Neural cell (in vitro differentiated cells): ENCODE data around the gene RTTN.

Experiments
- CTCF ChIP-seq: fragments of 450-650 bp; IDR thresholded peaks from 2 replicates; pipeline ENCODE4 v1.5.1; 2014; ENCODE audit warnings: antibody characterized with exemption, mild to moderate bottlenecking, moderate library complexity; ENCODE audit not compliant: poor library complexity, severe bottlenecking
- EP300 ChIP-seq: fragments of 450-650 bp; conservative IDR thresholded peaks from 2 replicates; pipeline ENCODE4 v1.6.1; 2014; ENCODE audit warnings: antibody characterized with exemption, mild to moderate bottlenecking, moderate library complexity; ENCODE audit not compliant: poor library complexity, severe bottlenecking
- EZH2 ChIP-seq: fragments of 200-600, 300-800 bp; shearing (Covaris generic), sonication (generic); IDR thresholded peaks from 2 replicates; pipeline ENCODE4 v1.6.1; 2014; ENCODE audit warnings: antibody characterized with exemption, low read length, borderline replicate concordance, mild to moderate bottlenecking; ENCODE audit not compliant: insufficient read depth, poor library complexity, severe bottlenecking
- POLR2AphosphoS5 ChIP-seq: IDR thresholded peaks from 2 replicates; pipeline ENCODE4 v1.6.1; 2012
- RAD21 ChIP-seq: fragments of 450-650 bp; conservative IDR thresholded peaks from 2 replicates; pipeline ENCODE4 v1.6.1; 2014; ENCODE audit warnings: antibody characterized with exemption, mild to moderate bottlenecking, moderate library complexity
- REST ChIP-seq: IDR thresholded peaks from 2 replicates; pipeline ENCODE4 v1.6.1; 2012; ENCODE audit warnings: borderline replicate concordance
- SMC3 ChIP-seq: fragments of 450-650 bp; conservative IDR thresholded peaks from 2 replicates; pipeline ENCODE4 v1.6.1; 2014; ENCODE audit warnings: antibody characterized with exemption, mild to moderate bottlenecking, moderate library complexity; ENCODE audit not compliant: poor library complexity
- TAF1 ChIP-seq: IDR thresholded peaks from 2 replicates; pipeline ENCODE4 v1.6.1; 2012; ENCODE audit warnings: low read depth

GRCh38 chr18:70127359-70127758 lies 78.1 kb downstream of the RTTN start:
- TF ChIP-seq CTCF (no peak), POLR2AphosphoS5 (no peak), SMC3 (no peak), EP300 (no peak), RAD21 (no peak), EZH2 (no peak), TAF1 (no peak), REST (no peak)
